ENCODE results near the gene ZNF813.
"Not testable (repeated sequence)": the region's sequence is repeated elsewhere in the genome, so short reads cannot be mapped to it uniquely, and the experiment has no call there.

Gene ZNF813

DNA sequence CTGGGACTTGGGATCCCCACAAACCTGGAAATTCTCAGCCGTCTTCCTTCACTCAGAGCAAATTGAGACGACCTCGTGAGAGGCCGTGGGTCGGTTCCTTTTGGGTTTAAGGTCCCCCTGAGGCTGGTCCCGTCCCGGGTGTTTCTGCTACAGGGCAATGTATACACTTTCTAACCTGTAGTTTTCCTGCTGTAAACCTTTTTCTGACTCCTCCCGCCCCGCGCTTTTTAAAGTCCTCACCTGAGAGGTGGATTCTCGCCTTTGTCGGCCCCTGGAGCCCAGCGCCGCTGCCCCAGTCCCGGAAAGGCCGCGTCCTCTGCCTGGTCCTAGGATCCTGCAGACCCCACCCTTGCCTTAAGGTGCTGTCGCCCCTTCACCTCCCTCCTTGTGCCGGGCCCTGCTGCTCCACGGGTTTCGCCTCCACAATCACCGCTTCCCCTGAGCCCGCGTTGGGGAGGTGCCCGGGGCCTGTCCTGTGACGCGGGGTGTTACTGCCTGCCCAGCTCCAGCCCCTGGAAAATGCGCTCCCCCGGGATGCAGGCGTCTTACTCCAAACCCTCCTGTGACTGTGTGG, 35.4 kb upstream of the ZNF813 start:
- DNase-seq (ENCODE audit: low read depth): peak; percentile 35
- TF ChIP-seq, protein P1, sequence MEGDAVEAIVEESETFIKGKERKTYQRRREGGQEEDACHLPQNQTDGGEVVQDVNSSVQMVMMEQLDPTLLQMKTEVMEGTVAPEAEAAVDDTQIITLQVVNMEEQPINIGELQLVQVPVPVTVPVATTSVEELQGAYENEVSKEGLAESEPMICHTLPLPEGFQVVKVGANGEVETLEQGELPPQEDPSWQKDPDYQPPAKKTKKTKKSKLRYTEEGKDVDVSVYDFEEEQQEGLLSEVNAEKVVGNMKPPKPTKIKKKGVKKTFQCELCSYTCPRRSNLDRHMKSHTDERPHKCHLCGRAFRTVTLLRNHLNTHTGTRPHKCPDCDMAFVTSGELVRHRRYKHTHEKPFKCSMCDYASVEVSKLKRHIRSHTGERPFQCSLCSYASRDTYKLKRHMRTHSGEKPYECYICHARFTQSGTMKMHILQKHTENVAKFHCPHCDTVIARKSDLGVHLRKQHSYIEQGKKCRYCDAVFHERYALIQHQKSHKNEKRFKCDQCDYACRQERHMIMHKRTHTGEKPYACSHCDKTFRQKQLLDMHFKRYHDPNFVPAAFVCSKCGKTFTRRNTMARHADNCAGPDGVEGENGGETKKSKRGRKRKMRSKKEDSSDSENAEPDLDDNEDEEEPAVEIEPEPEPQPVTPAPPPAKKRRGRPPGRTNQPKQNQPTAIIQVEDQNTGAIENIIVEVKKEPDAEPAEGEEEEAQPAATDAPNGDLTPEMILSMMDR (IDR thresholded peaks at IDR 0.05; ENCODE audit: low read depth, low read length): no peak
- TF ChIP-seq, protein P2, sequence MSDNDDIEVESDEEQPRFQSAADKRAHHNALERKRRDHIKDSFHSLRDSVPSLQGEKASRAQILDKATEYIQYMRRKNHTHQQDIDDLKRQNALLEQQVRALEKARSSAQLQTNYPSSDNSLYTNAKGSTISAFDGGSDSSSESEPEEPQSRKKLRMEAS (IDR thresholded peaks at IDR 0.05; ENCODE audit: low read depth, low read length): no peak
- TF ChIP-seq MYC (IDR thresholded peaks at IDR 0.05; ENCODE audit: low read depth, low read length) (no peak; the same call in none of the 2 replicates), POLR2A (IDR thresholded peaks at IDR 0.05; ENCODE audit: extremely low read depth, insufficient read length) (no peak)
- H3K4me3 ChIP-seq (ENCODE audit: low read depth, low read length): peak overlapping the region; percentile 92

DNA sequence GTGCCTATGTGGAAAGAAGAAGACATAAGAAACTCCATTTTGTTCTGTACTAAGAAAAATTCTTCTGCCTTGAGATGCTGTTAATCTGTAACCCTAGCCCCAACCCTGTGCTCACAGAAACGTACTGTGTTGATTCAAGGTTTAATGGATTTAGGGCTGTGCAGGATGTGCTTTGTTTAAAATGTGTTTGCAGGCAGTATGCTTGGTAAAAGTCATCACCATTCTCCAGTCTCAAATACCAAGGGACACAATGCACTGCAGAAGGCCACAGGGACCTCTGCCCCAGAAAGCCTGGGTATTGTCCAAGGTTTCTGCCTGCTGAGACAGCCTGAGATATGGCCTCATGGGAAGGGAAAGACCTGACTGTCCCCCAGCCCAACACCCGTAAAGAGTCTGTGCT, 23.7 kb upstream of the ZNF813 start:
- DNase-seq (ENCODE audit: low read depth); H3K4me3 ChIP-seq (ENCODE audit: low read depth, low read length): not testable (repeated sequence)

DNA sequence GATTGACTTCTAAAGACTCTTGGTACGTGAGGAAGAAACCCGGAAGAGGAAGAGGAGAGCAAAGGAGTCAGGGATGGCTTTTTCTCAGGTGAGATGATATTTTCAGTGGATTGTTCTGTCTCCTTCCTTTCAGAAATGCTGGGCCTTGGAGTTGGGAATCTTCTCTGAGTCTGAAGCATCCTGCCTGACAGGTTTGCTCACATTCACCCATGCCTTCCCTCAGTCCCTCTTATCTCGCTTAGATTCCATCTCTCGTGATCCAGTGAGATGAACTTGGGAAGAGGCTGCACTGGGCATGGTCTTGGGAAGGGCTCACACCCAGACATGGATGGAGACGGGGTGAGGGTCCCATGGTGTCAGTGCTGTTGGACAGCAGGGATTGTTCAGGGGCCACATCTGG, 20.3 kb upstream of the ZNF813 start:
- DNase-seq (ENCODE audit: low read depth); H3K4me3 ChIP-seq (ENCODE audit: low read depth, low read length): not testable (repeated sequence)

DNA sequence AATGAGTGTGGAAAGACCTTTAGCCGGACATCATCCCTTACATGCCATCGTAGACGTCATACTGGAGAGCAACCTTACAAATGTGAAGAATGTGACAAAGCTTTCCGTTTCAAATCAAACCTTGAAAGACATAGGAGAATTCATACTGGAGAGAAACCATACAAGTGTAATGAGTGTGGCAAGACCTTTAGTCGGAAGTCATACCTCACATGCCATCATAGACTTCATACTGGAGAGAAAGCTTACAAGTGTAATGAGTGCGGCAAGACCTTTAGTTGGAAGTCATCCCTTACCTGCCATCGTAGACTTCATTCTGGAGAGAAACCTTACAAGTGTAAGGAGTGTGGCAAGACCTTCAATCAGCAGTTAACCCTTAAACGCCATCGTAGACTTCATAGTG, 11.7 kb upstream of the ZNF813 start:
- DNase-seq (ENCODE audit: low read depth): no peak
- TF ChIP-seq POLR2A (IDR thresholded peaks at IDR 0.05; ENCODE audit: extremely low read depth, insufficient read length) (no peak), MYC (IDR thresholded peaks at IDR 0.05; ENCODE audit: low read depth, low read length) (no peak)
- TF ChIP-seq, protein P2 (IDR thresholded peaks at IDR 0.05; ENCODE audit: low read depth, low read length): no peak
- TF ChIP-seq, protein P1 (IDR thresholded peaks at IDR 0.05; ENCODE audit: low read depth, low read length): no peak
- no peak overlapping the region for H3K4me3 ChIP-seq (ENCODE audit: low read depth, low read length)

DNA sequence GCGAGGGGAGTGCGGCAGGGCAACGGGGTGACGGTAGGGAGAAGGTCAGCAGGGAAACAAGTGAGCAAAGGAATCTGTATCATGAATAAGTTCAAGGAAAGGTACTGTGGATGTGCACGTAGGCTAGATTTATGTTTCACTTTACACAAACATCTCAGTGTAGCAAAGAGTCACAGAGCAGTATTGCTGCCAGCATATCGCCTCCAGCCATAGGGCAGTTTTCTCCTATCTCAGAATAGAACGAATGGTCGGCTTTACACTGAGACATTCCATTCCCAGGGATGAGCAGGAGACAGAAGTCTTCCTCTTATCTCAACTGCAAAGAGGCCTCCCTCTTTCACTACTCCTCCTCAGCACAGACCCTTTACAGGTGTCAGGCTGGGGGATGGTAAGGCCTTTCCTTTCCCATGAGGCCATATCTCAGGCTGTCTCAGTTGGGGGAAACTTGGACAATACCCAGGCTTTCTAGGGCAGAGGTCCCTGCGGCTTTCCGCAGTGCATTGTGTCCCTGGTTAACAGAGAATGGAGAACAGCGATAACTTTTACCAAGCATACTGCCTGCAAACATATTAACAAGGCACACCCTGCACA, 7.3 kb upstream of the ZNF813 start:
- not testable (repeated sequence) for DNase-seq (ENCODE audit: low read depth); H3K4me3 ChIP-seq (ENCODE audit: low read depth, low read length)

DNA sequence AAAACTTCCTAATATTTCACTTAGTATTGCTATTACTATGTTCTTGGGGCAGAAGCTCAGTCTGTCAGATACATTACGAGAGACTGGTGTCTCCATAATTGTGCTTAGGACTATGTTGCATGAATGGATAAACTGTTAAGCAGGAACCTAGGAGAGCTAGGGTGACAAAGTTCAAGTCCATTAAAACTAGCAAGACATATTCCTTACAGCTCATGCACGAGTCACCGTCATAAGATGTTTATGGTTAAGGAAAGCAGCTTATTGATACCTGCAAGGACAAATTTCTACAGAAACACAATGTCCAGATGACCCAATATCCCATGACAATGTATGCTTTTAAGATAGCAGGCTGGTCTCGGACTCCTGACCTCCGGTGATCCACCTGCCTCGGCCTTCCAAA, 5.7 kb upstream of the ZNF813 start:
- no peak overlapping the region for H3K4me3 ChIP-seq (ENCODE audit: low read depth, low read length)
- TF ChIP-seq, protein P2 (IDR thresholded peaks at IDR 0.05; ENCODE audit: low read depth, low read length): no peak
- no peak for TF ChIP-seq MYC (IDR thresholded peaks at IDR 0.05; ENCODE audit: low read depth, low read length)
- TF ChIP-seq, protein P1 (IDR thresholded peaks at IDR 0.05; ENCODE audit: low read depth, low read length): no peak
- no peak for TF ChIP-seq POLR2A (IDR thresholded peaks at IDR 0.05; ENCODE audit: extremely low read depth, insufficient read length)
- no peak for DNase-seq (ENCODE audit: low read depth)

DNA sequence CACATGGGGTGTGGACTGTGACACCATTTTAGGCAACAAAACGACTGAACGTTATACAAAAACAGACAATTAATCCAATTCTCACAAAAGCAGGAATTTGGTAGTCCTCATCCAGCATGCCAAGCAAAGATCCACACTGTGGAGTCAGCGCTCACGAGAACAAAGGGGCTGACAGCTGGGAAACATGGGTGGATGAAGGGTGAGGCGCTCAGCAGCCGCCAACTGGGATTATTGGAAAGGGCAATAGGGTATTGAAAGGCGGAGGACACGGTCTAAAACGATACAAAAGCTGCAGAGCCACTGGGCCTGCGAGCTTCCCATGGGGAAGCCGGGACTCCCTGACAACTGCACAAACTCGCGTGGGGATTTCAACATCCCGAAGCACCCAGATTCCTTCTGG, 4.7 kb upstream of the ZNF813 start:
- no peak for DNase-seq (ENCODE audit: low read depth)
- H3K4me3 ChIP-seq (ENCODE audit: low read depth, low read length): no peak overlapping the region
- TF ChIP-seq, protein P1 (IDR thresholded peaks at IDR 0.05; ENCODE audit: low read depth, low read length): no peak
- TF ChIP-seq, protein P2 (IDR thresholded peaks at IDR 0.05; ENCODE audit: low read depth, low read length): no peak
- TF ChIP-seq POLR2A (IDR thresholded peaks at IDR 0.05; ENCODE audit: extremely low read depth, insufficient read length) (no peak), MYC (IDR thresholded peaks at IDR 0.05; ENCODE audit: low read depth, low read length) (no peak)

Data from NB4 (cell line).